Astrocyte of the spinal cord (primary cell): Measurements from ENCODE around the gene ALDH3A1.

Experiments used
- DNase-seq: peaks from one replicate; pipeline ENCODE4 v3.0.0; 2011; ENCODE audit warnings: low read depth, low spot score
- H3K4me3 ChIP-seq: 2 replicates; pipeline ENCODE4 v1.5.1; 2011; ENCODE audit warnings: low read depth, mild to moderate bottlenecking, low read length, moderate library complexity
- CTCF ChIP-seq: IDR thresholded peaks from 2 replicates; pipeline ENCODE4 v1.5.1; 2012; ENCODE audit warnings: low read depth, mild to moderate bottlenecking, low read length, inconsistent platforms
- in situ Hi-C: cut with HindIII; loops from 2 replicates; pipeline ENCODE4 v1.10.0; 2017; ENCODE audit warnings: low sequenced_read_pairs

The ALDH3A1 gene

DNA sequence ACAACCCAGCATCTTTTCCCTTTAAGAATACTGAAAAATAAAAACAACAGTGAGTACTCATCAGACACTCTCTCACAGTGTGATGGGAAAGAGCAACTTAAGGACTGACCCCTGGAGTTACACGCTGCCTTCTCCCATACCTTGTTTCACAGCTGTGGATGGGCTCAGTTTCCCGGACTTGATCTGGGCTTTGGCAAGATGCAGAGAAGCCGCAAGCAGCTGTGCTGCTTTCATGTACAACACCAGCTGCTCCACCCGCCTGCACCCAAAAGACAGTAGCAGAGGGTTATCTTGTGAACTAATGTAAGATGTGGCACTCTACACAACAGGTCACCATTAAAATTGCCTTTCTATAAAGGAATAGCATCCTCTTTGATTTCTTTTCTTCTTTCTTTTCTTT, 32.7 kb upstream of the ALDH3A1 start:
- H3K4me3 ChIP-seq: no peak overlapping the region
- in situ Hi-C loops: no loop called here
- no peak for DNase-seq
- TF ChIP-seq CTCF: no peak

GRCh38 chr17:19773534-19773933, 25.4 kb upstream of the ALDH3A1 start:
- in situ Hi-C loops: no loop called here
- no peak for DNase-seq
- no peak overlapping the region for H3K4me3 ChIP-seq
- no peak for TF ChIP-seq CTCF

GRCh38 chr17:19771971-19772630, 24.0 kb upstream of the ALDH3A1 start:
- no peak overlapping the region for H3K4me3 ChIP-seq
- DNase-seq: no peak
- TF ChIP-seq CTCF: no peak
- in situ Hi-C loops: no loop called here

- no peak for DNase-seq
- TF ChIP-seq CTCF: no peak
- in situ Hi-C loops: no loop called here
- no peak overlapping the region for H3K4me3 ChIP-seq
These were observed 23.1 kb upstream of the ALDH3A1 start for GRCh38 chr17:19770985-19771735.

GRCh38 chr17:19769946-19770652, 22.0 kb upstream of the ALDH3A1 start:
- peak; percentile 25 for DNase-seq
- in situ Hi-C loops: no loop called here
- no peak overlapping the region for H3K4me3 ChIP-seq
- TF ChIP-seq CTCF: no peak

DNA sequence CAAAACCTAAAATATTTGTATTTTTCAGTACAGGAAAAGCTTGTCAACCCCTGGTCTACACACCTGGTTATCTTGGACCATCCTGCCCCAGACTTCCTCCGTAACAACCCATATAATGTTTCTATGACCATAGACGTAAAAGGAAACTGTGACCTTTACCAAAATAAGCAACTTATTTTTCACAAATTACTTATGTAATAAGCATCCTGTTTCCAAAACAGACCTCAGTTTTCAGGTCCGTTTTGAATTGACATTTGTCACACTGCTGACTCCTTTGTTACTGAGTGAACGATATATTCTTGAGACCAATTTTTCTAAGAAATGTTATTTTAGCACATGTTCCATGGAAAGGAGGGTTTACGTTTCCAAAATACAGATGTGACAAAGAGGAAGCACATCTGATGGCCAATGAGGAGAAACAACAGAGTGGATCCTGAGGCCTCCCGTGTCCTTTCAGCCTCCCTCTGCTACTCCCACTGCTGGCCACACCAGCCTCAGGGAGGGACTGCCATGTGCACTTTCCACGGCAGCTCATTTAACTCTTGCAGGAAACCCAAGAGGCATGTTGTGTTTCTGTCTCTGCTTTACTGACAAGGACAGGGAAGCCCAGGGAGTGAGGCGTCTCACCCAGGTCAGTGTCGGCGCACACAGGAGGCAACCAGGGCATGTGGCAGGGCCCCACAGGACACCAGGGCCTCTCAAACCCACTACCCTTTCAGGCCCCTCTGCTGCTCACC, 20.1 kb upstream of the ALDH3A1 start:
- no peak for DNase-seq
- in situ Hi-C loops: no loop called here
- no peak overlapping the region for H3K4me3 ChIP-seq
- TF ChIP-seq CTCF: no peak
